ENCODE measurements around the gene FADD. TPM values are rescaled to one million over a fixed set of nuclear protein-coding genes. Genes with fewer than 3 reads are reported as not detected.
A peak's percentile ranks its signal among the peaks of the same experiment; 100 is the strongest.

The FADD gene
- total and polyA plus RNA-seq, 2 experiments from 2014 or later, result 30.1 to 37.1 TPM

DNA sequence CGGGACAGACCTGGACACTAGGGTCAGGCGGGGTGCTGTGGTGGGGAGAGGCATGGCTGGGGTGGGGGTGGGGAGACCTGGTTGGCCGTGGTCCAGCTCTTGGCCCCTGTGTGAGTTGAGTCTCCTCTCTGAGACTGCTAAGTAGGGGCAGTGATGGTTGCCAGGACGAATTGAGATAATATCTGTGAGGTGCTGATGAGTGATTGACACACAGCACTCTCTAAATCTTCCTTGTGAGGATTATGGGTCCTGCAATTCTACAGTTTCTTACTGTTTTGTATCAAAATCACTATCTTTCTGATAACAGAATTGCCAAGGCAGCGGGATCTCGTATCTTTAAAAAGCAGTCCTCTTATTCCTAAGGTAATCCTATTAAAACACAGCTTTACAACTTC is 3.9 kb downstream of the FADD start:
- Histone ChIP-seq H3K9me3 (ENCODE audit: low read depth) (no peaks in the 10 kb centered on the region), H3K27me3 (no peaks in the 10 kb centered on the region), H3K4me1 (ENCODE audit: low read depth) (peaks cover 14% of the 10 kb centered on the region), H3K36me3 (no peaks in the 10 kb centered on the region), H3K27ac (peak overlapping the region; percentile 20), H3K4me3 (no peak overlapping the region)
- no peak for DNase-seq (ENCODE audit: low read depth in 1 of 2, low spot score in 1 of 2)
- no peak for TF ChIP-seq CTCF (IDR thresholded peaks at IDR 0.05; ENCODE audit: low read depth, low read length)

GRCh38 chr11:70207531-70208131 is 4.5 kb downstream of the FADD start:
- Histone ChIP-seq H3K4me3 (no peak overlapping the region), H3K4me1 (ENCODE audit: low read depth) (peaks cover 14% of the 10 kb centered on the region), H3K9me3 (ENCODE audit: low read depth) (no peaks in the 10 kb centered on the region), H3K27me3 (no peaks in the 10 kb centered on the region), H3K36me3 (no peaks in the 10 kb centered on the region), H3K27ac (peak overlapping the region; percentile 54)
- no peak for DNase-seq (ENCODE audit: low read depth in 1 of 2, low spot score in 1 of 2)
- TF ChIP-seq CTCF (IDR thresholded peaks at IDR 0.05; ENCODE audit: low read depth, low read length), result no peak

GRCh38 chr11:70209391-70209912 is 6.4 kb downstream of the FADD start:
- no peak for DNase-seq (ENCODE audit: low read depth in 1 of 2, low spot score in 1 of 2)
- H3K27ac ChIP-seq, result no peak overlapping the region
- no peaks in the 10 kb centered on the region for H3K9me3 ChIP-seq (ENCODE audit: low read depth)
- H3K4me1 ChIP-seq (ENCODE audit: low read depth), result peaks cover 9% of the 10 kb centered on the region
- no peaks in the 10 kb centered on the region for H3K36me3 ChIP-seq
- H3K4me3 ChIP-seq, result no peak overlapping the region
- H3K27me3 ChIP-seq, result no peaks in the 10 kb centered on the region
- no peak for TF ChIP-seq CTCF (IDR thresholded peaks at IDR 0.05; ENCODE audit: low read depth, low read length)

- DNase-seq (ENCODE audit: low read depth in 1 of 2, low spot score in 1 of 2), result peak in 1 of 2 donors; percentile 65
- H3K36me3 ChIP-seq, result no peaks in the 10 kb centered on the region
- no peak for TF ChIP-seq CTCF (IDR thresholded peaks at IDR 0.05; ENCODE audit: low read depth, low read length)
- H3K4me3 ChIP-seq, result no peak overlapping the region
- H3K27ac ChIP-seq, result no peak overlapping the region
- H3K9me3 ChIP-seq (ENCODE audit: low read depth), result no peaks in the 10 kb centered on the region
- no peaks in the 10 kb centered on the region for H3K27me3 ChIP-seq
- H3K4me1 ChIP-seq (ENCODE audit: low read depth), result peaks cover 5% of the 10 kb centered on the region
These were observed 7.0 kb downstream of the FADD start for GRCh38 chr11:70210051-70210501.

DNA sequence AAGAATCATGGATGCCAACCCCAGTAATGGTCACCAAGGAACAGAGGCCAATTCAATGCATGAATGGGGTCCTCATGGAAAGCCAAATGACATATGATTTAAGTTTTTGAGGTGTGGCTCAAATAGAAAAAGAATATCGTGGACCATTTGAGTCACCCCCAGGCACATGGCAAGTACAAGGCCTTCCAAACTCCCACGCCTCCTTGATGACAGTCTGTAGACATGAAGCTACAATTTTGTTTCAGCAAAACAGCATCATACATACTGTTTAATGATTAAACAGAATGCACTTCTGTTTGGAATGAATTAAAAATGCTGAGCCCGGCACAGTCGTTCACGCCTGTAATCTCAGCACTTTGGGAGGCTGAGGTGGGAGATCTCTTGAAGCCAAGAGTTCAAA is 7.4 kb downstream of the FADD start:
- Histone ChIP-seq H3K27me3 (no peaks in the 10 kb centered on the region), H3K4me1 (ENCODE audit: low read depth) (peaks cover 5% of the 10 kb centered on the region), H3K27ac (no peak overlapping the region), H3K36me3 (no peaks in the 10 kb centered on the region), H3K4me3 (no peak overlapping the region), H3K9me3 (ENCODE audit: low read depth) (no peaks in the 10 kb centered on the region)
- no peak for TF ChIP-seq CTCF (IDR thresholded peaks at IDR 0.05; ENCODE audit: low read depth, low read length)
- no peak for DNase-seq (ENCODE audit: low read depth in 1 of 2, low spot score in 1 of 2)

Data from cardiac muscle cell (in vitro differentiated cells and primary cell).